HG03097 (cell line): ENCODE data around the gene MEOX2.

Source experiments
- ATAC-seq: cut with Tn5 transposase; IDR thresholded peaks from one replicate; pipeline ENCODE4 v1.9.1; 2021; ENCODE audit not compliant: unreplicated experiment, low FRiP score

The MEOX2 gene

DNA sequence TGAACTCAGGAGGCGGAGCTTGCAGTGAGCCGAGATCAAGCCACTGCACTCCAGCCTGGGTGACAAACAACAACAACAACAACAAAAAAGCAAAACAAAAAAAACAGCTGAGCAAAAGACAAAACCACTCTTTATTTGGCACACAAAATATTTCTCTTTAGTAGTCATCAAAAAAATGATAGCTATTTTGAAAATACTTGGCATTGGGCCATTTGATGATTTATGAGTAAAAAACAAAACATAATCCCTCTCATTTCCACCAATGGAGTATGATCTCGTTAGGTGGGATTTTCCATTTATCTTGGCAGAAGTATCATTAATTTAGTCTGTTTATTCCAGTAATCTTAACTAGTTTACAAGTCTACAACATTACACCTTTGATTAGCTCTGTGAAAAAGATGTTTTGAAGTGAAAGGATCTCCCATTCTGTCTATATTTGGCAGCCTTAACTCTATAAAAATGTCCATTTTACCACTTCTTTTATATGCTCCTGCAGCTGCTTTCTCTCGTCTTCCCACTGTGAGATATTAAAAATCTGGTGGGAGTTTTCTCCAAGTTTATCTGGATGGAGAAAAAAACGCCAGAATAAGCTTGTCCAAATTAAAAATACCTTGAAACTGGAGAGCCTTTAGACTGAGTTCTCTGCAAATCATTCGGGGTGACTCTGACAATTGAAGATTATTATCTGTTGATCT is 65.8 kb downstream of the MEOX2 start:
- no peak for ATAC-seq

DNA sequence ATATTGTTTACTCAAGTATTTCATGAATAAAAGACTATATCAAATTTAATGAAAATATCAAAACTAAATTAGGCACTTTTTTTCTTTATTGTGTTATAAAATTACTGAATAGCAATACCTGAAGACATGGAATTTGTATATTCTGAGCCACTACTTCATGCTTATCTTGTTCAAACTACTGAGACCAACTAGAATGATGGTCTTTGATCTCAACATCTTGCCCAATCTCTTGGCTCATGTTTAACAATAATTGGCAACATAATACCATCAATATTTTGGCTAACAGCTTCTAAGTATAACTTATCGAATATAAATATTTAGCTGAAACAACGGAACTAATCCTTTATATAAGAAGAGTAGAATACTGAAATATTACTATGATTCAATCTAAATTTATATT is 68.2 kb downstream of the MEOX2 start:
- no peak for ATAC-seq

DNA sequence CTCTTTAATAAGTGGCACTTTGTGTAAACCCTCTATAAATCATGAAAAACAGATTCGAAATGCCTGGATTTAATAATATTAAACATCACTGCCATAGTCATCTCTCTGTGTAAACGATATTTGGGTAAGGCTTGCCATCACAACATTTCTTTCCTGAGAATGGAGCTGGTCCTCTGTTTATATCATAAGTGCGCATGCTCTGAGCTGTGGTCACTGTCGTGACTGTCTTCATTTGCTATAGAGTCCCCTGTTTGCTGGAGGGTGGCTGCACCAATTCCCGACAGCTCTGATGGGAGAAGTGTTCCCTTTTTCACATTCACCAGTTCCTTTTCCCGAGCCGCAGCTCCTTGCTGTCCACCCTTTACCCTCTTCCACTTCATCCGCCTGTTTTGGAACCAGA is 74.3 kb downstream of the MEOX2 start:
- ATAC-seq = no peak

DNA sequence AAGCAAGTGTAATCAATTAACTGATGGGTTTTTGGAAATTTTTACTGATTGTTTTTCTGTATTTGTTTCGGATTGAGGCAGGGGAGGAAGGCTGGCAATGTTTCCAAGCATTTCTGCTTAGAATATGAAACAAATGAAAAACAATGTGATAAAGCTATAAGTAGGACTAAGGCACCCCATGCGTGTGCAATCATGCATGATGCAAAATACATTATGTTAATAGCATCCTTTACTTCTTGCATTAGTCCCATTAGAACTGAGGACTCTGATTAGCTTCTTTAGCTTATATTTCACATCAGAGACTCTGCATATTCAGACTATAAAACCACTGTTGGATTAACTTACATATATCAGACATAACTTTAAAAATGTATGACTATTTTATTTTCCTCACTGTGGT is 76.0 kb downstream of the MEOX2 start:
- no peak for ATAC-seq

DNA sequence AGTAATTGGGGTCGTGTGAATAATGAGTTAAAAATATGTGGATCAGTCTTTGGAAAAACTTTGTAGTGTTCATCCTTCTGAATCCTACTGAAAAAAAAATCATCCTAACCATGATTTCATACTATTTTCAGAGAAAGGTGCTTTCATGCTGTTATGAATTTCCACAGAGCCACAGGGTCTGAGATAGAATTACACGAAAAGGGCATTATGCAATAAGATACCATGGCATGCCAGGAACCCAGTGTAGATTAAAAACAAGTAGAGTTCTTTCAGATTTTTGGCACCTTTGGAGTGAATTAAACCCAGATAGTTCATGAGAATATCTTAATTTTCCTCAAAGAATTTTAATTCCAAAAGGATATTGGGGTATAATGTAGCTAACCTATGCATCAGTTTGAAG is 77.2 kb downstream of the MEOX2 start:
- ATAC-seq = no peak

DNA sequence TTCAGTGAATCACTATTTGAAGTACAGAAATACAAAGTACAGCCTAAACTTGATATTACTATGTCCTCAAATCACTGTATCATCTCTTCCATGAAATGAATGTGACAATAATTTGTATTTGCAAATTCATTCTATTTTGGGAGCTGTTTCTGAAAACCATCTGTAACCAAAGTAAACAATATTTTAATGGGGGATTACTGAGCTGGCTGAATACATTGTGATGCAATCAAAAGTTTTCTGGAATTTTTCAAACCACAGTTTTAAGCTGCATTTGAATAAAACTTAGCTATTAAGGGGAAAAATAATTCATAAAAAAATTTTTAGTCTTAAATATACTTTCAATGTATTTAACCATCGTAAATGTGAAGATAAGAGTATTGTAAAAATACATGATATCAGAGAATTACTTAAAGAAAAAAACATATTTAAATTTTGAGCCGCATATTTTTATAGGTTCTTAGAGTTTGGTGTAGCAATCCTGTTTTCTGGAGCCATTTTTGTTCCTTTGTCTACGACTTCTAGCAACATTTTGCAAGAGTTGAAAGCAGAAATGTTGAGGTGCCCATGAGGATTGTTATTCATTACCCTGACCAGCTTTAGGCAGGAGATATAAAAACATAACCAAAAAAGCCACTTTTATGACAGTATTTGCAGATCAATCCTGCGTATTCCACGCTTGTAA is 78.8 kb downstream of the MEOX2 start:
- no peak for ATAC-seq

DNA sequence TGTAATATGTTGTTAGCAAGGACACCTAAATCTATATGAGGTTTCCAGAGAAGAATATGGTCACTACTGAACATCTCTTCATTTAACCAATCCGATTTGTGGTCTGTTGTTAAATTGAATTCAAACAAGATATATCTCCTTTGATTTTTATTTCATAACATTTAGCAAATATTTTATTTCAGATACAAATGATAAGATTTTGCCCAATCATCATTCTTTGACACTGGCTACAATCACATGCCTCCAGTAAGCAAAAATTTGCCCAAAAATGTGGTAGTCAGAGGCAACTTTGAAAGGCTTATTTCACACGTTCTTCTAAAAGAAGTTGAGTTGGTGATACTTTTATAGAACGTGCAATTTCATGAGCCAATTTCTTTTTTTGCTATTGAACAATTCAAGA is 79.9 kb downstream of the MEOX2 start:
- no peak for ATAC-seq

DNA sequence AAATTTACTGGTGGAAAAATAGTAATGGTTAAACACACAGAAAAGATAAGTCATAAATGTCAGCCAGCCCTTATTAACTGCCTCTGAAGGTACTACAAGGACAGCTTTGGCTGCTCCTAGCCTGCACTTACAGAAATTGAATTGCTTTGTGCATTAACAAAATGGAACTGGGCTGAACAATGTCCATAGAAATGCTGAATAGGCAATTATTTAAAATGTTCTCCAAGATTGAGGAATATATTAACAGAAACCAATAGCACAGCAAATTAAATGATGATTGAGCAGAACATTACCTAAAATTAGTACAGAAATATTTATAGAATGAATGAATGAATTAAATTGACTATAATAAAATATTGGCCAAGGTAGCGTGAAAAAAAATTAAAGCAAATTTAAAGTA is 82.3 kb downstream of the MEOX2 start:
- ATAC-seq = no peak

DNA sequence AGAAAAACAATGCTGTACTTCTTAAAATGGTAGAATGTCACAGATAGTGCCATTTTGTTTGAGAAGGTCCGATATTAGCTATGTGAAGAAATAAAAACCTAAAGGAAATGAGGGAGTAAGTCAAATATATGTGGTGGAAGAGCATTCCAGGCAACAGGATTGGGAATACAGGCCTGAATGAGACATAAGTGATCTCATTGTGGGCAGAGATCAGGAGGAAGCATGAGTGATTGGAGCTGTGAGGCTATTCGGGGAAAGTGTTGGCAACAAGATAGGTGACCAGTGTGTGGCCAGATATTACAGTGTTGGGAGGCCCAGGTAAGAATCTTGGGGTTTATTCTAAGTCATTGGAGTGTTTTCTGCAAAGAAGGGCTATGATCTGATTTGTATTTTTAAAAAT is 83.4 kb downstream of the MEOX2 start:
- no peak for ATAC-seq

DNA sequence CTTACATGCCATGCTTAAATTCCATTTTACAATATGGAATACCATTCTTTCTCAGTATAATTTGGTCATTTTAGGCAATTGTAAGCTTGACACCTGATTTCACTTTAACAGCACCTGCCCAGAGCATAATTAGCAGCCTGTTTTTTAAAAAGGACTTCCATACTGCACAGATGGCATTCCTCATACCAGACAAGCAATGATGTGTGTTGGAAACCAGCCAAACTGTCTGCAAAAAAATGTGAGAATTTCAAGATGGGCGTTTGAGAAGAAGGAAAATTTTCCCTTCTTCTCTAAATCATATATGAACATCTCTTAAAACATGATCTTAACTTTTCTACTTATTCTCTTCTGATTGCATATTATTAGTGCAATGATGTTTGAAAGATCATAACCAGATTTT is 84.2 kb downstream of the MEOX2 start:
- ATAC-seq = no peak

DNA sequence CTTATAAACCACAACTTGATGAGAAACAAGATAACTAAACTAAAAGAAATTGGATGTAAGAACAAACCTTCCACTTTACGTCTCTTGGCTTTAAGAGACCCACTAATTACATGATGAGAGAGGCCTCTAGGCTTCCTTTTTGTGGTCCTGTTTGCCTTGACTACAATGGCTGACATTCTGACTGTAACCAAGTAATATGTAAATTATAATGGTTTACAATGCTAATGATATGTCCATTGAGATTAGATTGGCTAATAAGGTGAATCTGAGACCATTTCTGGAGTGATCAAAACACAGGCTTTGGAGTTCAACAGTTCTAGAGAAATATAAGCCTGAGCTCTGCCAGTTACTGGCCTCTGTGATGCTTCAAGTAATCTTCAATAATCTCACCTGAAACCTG is 85.3 kb downstream of the MEOX2 start:
- ATAC-seq = no peak

DNA sequence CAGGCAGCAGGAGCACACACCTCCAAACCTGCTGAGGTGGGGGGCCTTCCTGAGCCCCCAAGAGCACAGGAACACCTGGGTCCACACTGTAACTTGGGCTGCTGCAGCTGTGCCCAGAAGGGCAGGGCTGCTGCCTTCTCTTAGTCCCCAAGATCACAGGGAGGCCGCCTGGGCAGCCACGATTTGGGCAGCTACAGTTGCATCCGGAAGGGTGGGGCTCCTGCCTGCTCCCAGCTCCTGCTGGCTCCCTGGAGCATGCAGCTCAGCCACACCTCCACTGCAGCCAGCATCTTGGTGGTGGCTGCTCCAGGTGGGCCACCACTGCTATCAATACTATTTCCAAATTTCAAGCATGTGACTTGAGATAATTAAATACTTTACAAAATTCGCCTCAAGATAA is 86.2 kb downstream of the MEOX2 start:
- no peak for ATAC-seq

DNA sequence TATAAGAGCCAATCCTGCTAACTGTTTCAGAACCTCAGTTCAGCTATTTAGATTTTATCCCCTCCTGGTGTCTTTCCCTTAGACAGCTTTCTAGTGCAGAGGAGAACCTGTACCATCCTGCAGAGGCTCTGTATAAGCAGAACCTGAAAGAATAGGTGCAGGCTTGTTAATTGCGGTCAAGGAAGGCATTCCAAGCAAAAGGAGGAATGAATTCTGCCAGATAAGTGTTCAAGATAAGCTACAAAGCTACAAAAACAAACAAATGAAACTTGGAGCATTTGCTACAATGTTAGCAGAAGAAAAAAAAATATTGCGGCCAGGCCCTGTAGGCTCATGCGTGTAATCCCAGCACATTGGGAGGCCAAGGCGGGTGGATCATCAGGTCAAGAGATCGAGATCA is 92.0 kb downstream of the MEOX2 start:
- no peak for ATAC-seq

DNA sequence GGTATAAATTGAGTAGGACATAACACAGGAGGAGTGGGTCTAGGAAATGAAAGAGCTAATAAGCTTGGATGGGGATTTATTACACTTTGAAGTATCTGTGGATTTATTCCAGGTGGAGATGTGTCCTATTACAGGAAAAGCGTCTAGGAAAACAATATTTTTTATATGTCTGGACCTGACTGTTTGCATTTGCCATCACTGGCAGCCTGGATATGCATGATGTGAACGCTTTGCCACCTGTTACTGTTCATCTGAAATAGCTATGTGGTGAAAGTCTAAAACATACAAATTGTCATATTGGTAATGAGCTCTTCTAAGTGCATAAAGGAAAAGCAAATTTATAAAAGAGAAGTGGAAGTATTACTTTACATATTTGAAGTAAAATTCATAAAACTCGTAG is 93.1 kb downstream of the MEOX2 start:
- ATAC-seq = no peak

DNA sequence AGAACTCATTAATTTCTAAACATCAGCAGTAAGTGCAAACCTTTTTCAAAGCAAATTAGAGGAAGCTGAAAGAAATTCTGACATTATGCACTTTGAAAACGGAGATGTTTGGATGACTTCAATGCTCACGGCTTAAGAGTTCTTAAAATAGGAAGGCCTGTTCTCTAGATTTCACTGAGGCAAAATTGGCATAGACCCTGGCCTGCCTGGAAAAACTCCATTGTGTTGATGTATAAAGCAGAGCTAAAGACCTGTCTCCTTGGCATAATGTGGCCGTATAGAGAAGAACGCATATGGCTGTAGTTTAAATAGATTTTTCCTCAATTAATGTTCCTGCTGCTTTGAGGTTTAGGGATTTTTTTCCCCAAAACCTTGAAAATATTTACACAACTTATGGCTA is 100.2 kb downstream of the MEOX2 start:
- ATAC-seq = no peak

DNA sequence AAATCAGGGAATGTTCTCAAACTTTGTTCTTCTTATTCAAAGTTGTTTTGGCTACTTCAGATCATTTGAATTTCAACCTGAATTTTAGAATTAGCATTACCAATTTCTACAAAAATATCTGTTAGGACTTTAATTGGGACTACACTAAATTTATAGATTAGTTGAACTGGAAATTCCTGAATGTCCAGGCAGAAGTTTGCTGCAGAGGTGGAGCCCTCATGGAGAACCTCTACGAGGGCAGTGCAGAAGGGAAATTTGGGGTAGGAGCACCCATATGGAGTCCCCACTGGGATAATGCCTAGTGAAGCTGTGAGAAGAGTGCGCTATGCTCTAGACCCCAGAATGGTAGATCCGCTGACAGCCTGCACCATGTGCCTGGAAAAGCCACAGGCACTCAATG is 101.9 kb downstream of the MEOX2 start:
- no peak for ATAC-seq

DNA sequence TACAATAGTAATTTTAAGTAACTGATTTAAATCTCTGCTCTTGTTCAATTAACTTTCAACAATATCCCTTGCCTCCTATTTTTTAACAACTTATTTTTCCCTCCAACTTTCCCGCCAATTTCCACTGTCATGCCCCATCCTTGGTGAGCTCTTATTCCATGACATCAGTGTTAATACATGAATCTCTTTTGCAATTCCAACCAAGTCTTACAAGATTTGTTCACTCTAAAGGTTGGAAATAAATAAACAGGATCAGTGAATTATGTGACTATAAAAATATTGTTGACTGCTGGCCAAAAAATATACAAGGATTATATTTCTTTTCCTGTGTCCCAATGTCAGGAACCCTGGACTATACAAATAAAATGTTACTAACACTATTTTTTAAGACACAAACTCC is 103.7 kb downstream of the MEOX2 start:
- ATAC-seq = no peak

DNA sequence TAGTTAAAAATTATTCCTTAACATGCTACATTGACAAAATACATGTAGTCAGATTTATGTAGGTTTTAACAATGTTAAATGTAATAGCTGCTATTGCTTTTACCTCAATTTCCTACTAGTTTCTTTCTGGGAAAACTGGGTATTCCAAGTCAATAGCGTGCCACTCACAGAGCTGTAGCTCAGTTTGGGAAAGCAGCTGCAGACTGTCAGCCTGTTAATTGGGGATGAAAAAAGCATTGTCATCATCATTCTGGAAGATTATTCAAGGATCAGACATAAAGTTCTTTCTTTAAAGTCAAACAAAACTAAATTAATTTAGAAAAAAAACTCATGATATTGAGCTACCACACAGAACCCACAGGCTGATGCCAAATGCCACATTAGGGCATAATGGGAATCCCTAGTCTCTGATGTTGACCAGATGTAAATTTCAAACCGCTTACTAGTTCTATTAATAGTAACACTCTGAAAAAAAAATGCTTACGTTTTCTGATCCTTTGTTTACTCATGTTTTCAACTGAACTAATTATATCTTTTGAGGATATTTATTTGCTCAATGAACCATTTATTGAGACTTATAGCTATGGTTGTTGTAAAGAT is 105.0 kb downstream of the MEOX2 start:
- ATAC-seq = no peak

DNA sequence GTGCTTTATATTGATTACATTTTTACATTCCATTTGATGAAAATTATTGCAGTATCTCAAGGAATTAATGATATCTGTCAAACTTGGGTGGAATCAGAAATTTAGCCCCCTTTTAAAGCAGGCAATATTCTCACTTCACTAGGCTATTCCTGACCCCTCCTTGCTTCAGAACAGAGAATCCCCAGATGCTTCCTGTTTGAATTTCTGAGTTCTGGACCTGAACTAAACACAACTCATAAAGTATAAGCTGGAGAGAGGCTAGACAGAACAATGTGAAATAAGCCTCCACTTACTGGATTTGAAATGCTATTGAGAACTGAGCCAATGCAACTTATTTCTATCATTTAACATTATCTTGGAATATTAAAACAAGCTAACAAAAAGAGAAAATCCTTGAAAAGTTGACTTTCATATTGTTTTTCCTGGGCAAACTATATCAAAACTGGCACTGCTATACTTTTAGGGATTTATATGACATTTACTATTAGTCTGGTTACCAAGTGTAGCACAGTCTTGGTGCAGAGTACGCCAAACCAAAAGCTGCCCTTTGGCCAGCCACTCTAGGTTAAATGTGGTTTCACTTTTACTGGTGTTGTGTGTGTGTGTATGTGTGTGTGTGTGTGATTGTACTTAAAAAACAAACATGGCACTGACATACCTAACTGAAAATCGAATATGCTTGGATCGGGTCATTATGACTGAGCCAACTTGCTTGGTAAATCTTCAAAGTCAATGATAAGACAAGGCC is 105.7 kb downstream of the MEOX2 start:
- no peak for ATAC-seq

DNA sequence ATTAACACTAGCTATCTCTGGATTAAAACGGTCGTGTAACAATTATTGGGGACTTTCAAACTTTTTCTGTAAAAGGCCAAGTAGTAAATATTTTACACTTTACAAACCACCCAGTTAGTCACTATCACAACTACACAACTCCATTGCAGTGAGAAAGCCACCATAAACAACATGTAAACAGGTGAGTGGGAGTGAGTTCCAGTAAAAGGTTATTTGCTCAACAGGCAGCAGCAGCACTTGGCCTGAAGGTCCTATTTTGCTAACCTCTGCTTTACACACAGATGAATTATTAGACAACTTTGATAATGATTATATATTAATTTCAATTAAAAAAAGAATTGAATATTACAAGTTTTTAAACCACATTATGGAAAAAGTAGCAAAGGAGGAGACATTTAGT is 108.9 kb downstream of the MEOX2 start:
- ATAC-seq = no peak

DNA sequence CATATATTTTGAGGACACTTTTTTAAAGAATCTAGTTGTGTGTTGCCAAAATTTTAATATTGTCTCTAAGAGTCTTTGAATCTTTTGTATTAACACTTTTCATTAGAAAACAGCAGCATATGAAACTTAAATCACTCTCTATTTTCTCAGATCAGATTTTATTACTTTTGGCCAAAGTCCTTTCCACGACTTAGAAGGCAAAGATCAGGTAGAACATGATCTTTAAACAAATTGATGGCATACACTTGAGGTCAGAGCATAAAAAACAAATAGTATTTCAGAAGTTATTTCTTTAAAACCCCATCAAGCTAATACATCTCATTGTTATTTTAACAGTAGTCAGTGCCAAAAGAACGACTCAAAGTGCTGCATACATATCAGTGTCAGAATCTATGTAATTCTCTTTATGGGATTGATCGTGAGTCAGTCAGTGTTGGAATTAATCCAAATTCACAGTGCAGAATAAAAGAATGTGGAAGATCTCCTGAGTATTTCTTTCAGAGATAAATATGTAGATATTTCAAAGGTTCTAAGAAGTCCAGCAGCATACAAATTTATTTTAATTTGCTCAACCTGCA is 115.1 kb downstream of the MEOX2 start:
- no peak for ATAC-seq
